Measurements from ENCODE around the gene PCBP3. TPM values are rescaled to one million over a fixed set of nuclear protein-coding genes. Genes with fewer than 3 reads are reported as not detected.

PCBP3 gene
- total and polyA plus RNA-seq, 10 of the 15 experiments (the other 5 are each of a cell fraction or from before 2014, with no cell fraction given) = 0.09 to 1.3 (median 0.46) TPM; not detected in 3

- Histone ChIP-seq H3K36me3 (ENCODE audit: control insufficient read depth in 2 of 2, insufficient read depth in 2 of 2, low read length in 1 of 2) (no peaks in the 10 kb centered on the region), H4K20me1 (ENCODE audit: control insufficient read depth, insufficient read depth) (no peaks in the 10 kb centered on the region), H3K9ac (ENCODE audit: control insufficient read depth, insufficient read depth, low read length) (no peak overlapping the region), H3K4me2 (ENCODE audit: control insufficient read depth, insufficient read depth) (no peak overlapping the region), H3K4me3 (no peak overlapping the region), H2AFZ (ENCODE audit: control insufficient read depth, low read depth, low read length) (no peak overlapping the region), H3K27ac (ENCODE audit: control insufficient read depth, insufficient read depth) (no peak overlapping the region), H3K9me3 (replicated peaks; ENCODE audit: control insufficient read depth, insufficient read depth, low read length) (no peaks in the 10 kb centered on the region), H3K27me3 (replicated peaks in 1 of 2; ENCODE audit: control insufficient read depth in 2 of 2, insufficient read depth in 2 of 2, low read length in 1 of 2) (no peaks in the 10 kb centered on the region), H3K4me1 (ENCODE audit: control insufficient read depth, insufficient read depth, low read length) (no peaks in the 10 kb centered on the region), H3K79me2 (ENCODE audit: control insufficient read depth, insufficient read depth, low read length) (no peaks in the 10 kb centered on the region)
- in situ Hi-C loops (cut with MboI) (no loop called here), intact Hi-C loops (cut with micrococcal nuclease; ENCODE audit: unreplicated experiment) (no loop called here)
- BruUV-seq (replicated peaks) = no TSS peak
- ChIA-PET POLR2A (no interaction called here), CTCF (no interaction called here), RAD21 (ENCODE audit: unreplicated experiment) (no interaction called here), SMC1A (ENCODE audit: uncharacterized antibody, unreplicated experiment) (no interaction called here)
- FAIRE-seq = no peak
- no peak for ATAC-seq
- 63% methylated on average over 22 of the region's 22 CpGs for WGBS (ENCODE audit: insufficient coverage, insufficient replicate concordance, low lambda C conversion rate, missing lambda C conversion rate)
- DNase-seq (ENCODE audit: low read depth, low spot score) = no peak
- TF ChIP-seq ZNF687 (IDR thresholded peaks at IDR 0.05) (no peak), SPI1 (IDR thresholded peaks at IDR 0.05; ENCODE audit: borderline replicate concordance, insufficient read depth, low read depth, low read length) (no peak), FOS (IDR thresholded peaks at IDR 0.05; ENCODE audit: borderline replicate concordance, extremely low read depth, insufficient read length) (no peak), SIN3A (IDR thresholded peaks at IDR 0.05; ENCODE audit: low read depth, low read length) (no peak), IKZF1 (conservative IDR thresholded peaks at IDR 0.05) (no peak), ZNF622 (IDR thresholded peaks at IDR 0.05) (no peak), ATF7 (IDR thresholded peaks at IDR 0.05; ENCODE audit: low read depth) (no peak)
- TF ChIP-seq, protein P1, sequence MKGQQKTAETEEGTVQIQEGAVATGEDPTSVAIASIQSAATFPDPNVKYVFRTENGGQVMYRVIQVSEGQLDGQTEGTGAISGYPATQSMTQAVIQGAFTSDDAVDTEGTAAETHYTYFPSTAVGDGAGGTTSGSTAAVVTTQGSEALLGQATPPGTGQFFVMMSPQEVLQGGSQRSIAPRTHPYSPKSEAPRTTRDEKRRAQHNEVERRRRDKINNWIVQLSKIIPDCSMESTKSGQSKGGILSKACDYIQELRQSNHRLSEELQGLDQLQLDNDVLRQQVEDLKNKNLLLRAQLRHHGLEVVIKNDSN (IDR thresholded peaks at IDR 0.05; ENCODE audit: borderline replicate concordance, extremely low read length, insufficient read depth, low read depth, low read length) = no peak
- TF ChIP-seq, protein P2, sequence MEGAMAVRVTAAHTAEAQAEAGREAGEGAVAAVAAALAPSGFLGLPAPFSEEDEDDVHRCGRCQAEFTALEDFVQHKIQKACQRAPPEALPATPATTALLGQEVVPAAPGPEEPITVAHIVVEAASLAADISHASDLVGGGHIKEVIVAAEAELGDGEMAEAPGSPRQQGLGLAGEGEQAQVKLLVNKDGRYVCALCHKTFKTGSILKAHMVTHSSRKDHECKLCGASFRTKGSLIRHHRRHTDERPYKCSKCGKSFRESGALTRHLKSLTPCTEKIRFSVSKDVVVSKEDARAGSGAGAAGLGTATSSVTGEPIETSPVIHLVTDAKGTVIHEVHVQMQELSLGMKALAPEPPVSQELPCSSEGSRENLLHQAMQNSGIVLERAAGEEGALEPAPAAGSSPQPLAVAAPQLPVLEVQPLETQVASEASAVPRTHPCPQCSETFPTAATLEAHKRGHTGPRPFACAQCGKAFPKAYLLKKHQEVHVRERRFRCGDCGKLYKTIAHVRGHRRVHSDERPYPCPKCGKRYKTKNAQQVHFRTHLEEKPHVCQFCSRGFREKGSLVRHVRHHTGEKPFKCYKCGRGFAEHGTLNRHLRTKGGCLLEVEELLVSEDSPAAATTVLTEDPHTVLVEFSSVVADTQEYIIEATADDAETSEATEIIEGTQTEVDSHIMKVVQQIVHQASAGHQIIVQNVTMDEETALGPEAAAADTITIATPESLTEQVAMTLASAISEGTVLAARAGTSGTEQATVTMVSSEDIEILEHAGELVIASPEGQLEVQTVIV (IDR thresholded peaks at IDR 0.05; ENCODE audit: borderline replicate concordance, partially characterized antibody) = no peak
These were observed 270.9 kb downstream of the PCBP3 start for GRCh38 chr21:45914321-45914845.

All from GM12878 (cell line).